HG03457 (cell line): ENCODE measurements around the gene MAP3K21.

ENCODE experiments used
- ATAC-seq: cut with Tn5 transposase; IDR thresholded peaks from one replicate; pipeline ENCODE4 v1.9.1; 2021; ENCODE audit warnings: moderate number of reproducible peaks; ENCODE audit not compliant: unreplicated experiment

MAP3K21 gene

DNA sequence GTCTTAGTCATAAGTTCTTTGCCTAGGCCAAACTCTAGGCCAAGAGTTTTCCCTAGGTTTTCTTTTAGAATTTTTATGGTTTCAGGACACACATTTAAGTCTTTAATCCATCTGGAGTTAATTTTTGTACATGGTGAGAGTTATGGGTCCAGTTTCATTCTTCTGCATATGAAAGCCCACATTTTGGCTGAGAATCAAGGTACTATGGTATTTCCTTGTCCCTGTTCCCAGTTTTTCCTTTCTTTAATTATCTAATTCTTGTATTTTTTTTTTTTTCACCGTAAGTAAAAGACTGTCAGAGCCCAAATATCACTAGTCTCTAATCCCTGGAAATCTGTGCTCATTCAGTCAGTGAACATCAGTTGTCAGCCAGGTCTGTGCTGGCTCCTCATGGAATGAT is 105.4 kb downstream of the MAP3K21 start:
- ATAC-seq = no peak

DNA sequence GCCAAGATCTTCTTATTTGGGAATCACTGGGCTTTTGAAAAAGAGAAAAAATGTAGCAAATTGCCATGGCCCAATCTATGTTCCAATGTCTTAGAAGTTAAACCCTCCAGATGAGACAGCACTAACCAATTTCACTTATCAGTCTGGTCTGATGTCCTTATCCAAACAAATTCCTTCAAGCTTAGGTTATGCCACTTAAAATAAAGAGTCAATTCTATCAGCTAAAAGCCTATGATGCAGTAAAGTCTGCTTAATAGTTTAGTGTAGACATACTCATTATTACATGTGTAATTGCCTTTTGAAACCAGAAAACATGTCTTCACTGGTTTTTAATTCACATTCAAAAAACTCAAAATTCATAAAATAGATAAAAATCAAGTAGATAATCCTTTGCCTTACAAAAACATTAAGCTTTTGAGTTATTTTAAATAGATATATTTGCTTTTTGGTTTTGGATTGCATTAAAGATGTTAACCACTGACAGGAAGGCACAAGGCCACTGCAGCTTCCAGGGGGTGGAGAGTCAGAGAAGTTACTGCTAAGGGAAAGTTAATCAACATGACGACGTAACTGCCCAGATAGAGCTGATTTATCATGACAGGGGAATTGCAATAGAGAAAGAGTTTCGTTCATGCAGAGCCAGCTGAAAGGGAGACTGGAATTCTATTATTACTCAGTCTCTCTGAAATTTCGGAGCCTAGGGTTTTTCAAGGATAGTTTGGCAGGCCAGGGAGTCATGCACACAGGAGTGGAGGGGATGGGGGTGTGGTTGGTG is 106.1 kb downstream of the MAP3K21 start:
- ATAC-seq = no peak
